CD4-positive, CD25-positive, alpha-beta regulatory T cell (primary cell): ENCODE measurements around the gene VMP1. TPM values are rescaled to one million over a fixed set of nuclear protein-coding genes. Genes with fewer than 3 reads are reported as not detected.
"Not testable (repeated sequence)": the region's sequence is repeated elsewhere in the genome, so short reads cannot be mapped to it uniquely, and the experiment has no call there.

Source experiments
- ATAC-seq, 2 donors: fragments of 150-1000 bp; cut with Tn5 transposase; one replicate each; pipeline ENCODE4 v1.10.0; 2021; ENCODE audit warnings: low read depth in 2 of 2, moderate number of reproducible peaks in 2 of 2, moderate library complexity in 1 of 2
- DNase-seq, 3 donors: peaks; one replicate each; pipeline versions ENCODE4 v3.0.0 to v3.0.0-alpha.2; 2012 to 2022; ENCODE audit warnings: mixed read lengths in 1 of 3
- H3K27ac ChIP-seq: one replicate; pipeline ENCODE4 v1.7.0; 2013; ENCODE audit warnings: mild to moderate bottlenecking, low read length; ENCODE audit not compliant: insufficient read depth, poor library complexity, severe bottlenecking
- H3K27me3 ChIP-seq: one replicate; pipeline ENCODE4 v1.7.0; 2013; ENCODE audit warnings: low read length; ENCODE audit not compliant: control insufficient read depth, insufficient read depth
- H3K36me3 ChIP-seq: one replicate; pipeline ENCODE4 v1.7.0; 2013; ENCODE audit warnings: mild to moderate bottlenecking, low read length, moderate library complexity; ENCODE audit not compliant: control insufficient read depth, insufficient read depth
- H3K4me1 ChIP-seq: 2 replicates; pipeline ENCODE4 v1.7.0; 2013; ENCODE audit warnings: mild to moderate bottlenecking, low read length; ENCODE audit not compliant: insufficient read depth, control insufficient read depth, poor library complexity, severe bottlenecking
- H3K4me3 ChIP-seq: one replicate; pipeline ENCODE4 v1.7.0; 2013; ENCODE audit warnings: low read depth, mild to moderate bottlenecking, low read length, moderate library complexity
- H3K9me3 ChIP-seq, 2 experiments: 1 replicate in 1 of 2; 2 replicates in 1 of 2; pipeline ENCODE4 v1.7.0; 2013; ENCODE audit warnings: low read length in 2 of 2, mild to moderate bottlenecking in 1 of 2, moderate library complexity in 1 of 2; ENCODE audit not compliant: control insufficient read depth in 2 of 2
- H3K27ac Mint-ChIP-seq, 3 donors: one replicate each; pipeline ENCODE4 v1.8.0; 2020 to 2022; ENCODE audit warnings: mild to moderate bottlenecking in 3 of 3, mixed read lengths in 3 of 3, moderate library complexity in 2 of 3
- H3K27me3 Mint-ChIP-seq: one replicate; pipeline ENCODE4 v1.8.0; 2022; ENCODE audit warnings: mild to moderate bottlenecking, mixed read lengths
- H3K36me3 Mint-ChIP-seq: one replicate; pipeline ENCODE4 v1.8.0; 2020; ENCODE audit warnings: mixed read lengths
- H3K4me1 Mint-ChIP-seq, 4 donors: one replicate each; pipeline ENCODE4 v1.8.0; 2020 to 2022; ENCODE audit warnings: mixed read lengths in 4 of 4, mild to moderate bottlenecking in 1 of 4
- H3K4me3 Mint-ChIP-seq, 4 donors: one replicate each; pipeline ENCODE4 v1.8.0; 2020 to 2022; ENCODE audit warnings: mild to moderate bottlenecking in 4 of 4, mixed read lengths in 4 of 4, moderate library complexity in 3 of 4
- H3K9me3 Mint-ChIP-seq, 7 donors: one replicate each; pipeline ENCODE4 v1.8.0; 2020 to 2022; ENCODE audit warnings: mixed read lengths in 7 of 7, mild to moderate bottlenecking in 3 of 7, moderate library complexity in 2 of 7
- polyA plus RNA-seq, 4 donors: library from polyadenylated mRNA; unstranded; fragments of 300-500 nt; fragmentation: Illumina TruSeq; gene quantifications; one replicate each; pipeline ENCODE4 v1.2.3, GENCODE V29; 2021
- total RNA-seq: library from RNA; stranded (reverse); gene quantifications from one replicate; pipeline ENCODE4 v1.2.3, GENCODE V29; 2022

Gene VMP1
- total and polyA plus RNA-seq, 5 donors from 2014 or later: 50.3 to 238 (median 73.4) TPM

- Histone ChIP-seq H3K9me3 (no peaks in the 10 kb centered on the region), H3K4me1 (peaks cover 81% of the 10 kb centered on the region), H3K4me3 (peak overlapping the region; percentile 52), H3K36me3 (peaks cover 9% of the 10 kb centered on the region), H3K27ac (peak overlapping the region; percentile 97), H3K27me3 (no peaks in the 10 kb centered on the region)
- ATAC-seq (no peak), DNase-seq (peak in 1 of 3 donors; percentile 45)
- peaks cover 36 to 85% (median 55%) of the 10 kb centered on the region in 4 donors for H3K4me1 Mint-ChIP-seq
- H3K9me3 Mint-ChIP-seq: no peaks in the 10 kb centered on the region
- H3K4me3 Mint-ChIP-seq: peak overlapping the region in 3 of 4 donors; percentile 46 to 94 (median 71)
- peaks cover 5% of the 10 kb centered on the region for H3K27me3 Mint-ChIP-seq
- H3K36me3 Mint-ChIP-seq: peaks cover 22% of the 10 kb centered on the region
- peak overlapping the region; percentile 86 to 99 (median 90) for H3K27ac Mint-ChIP-seq
Observed at GRCh38 chr17:59844884-59845594, 137.6 kb downstream of the VMP1 start.

GRCh38 chr17:59845595-59846393 lies 138.3 kb downstream of the VMP1 start:
- Mint-ChIP-seq H3K27ac (peak overlapping the region; percentile 86 to 99 (median 90)), H3K4me1 (peaks cover 36 to 77% (median 57%) of the 10 kb centered on the region in 4 donors), H3K4me3 (peak overlapping the region; percentile 29 to 94 (median 58)), H3K36me3 (peaks cover 14% of the 10 kb centered on the region), H3K27me3 (peaks cover 5% of the 10 kb centered on the region), H3K9me3 (no peaks in the 10 kb centered on the region)
- Histone ChIP-seq H3K27me3 (no peaks in the 10 kb centered on the region), H3K4me1 (peaks cover 76% of the 10 kb centered on the region), H3K9me3 (no peaks in the 10 kb centered on the region), H3K4me3 (peak overlapping the region; percentile 52), H3K36me3 (peaks cover 3% of the 10 kb centered on the region), H3K27ac (peak overlapping the region; percentile 97)
- ATAC-seq: no peak
- peak in 2 of 3 donors; percentile 18 to 69 for DNase-seq

- Histone ChIP-seq H3K36me3 (no peaks in the 10 kb centered on the region), H3K27me3 (no peaks in the 10 kb centered on the region), H3K9me3 (no peaks in the 10 kb centered on the region), H3K4me1 (peaks cover 76% of the 10 kb centered on the region), H3K4me3 (peak overlapping the region; percentile 52), H3K27ac (peak overlapping the region; percentile 97)
- Mint-ChIP-seq H3K9me3 (no peaks in the 10 kb centered on the region), H3K27me3 (peaks cover 5% of the 10 kb centered on the region), H3K27ac (peak overlapping the region; percentile 62 to 99 (median 90)), H3K36me3 (peaks cover 10% of the 10 kb centered on the region), H3K4me1 (peaks cover 36 to 77% (median 57%) of the 10 kb centered on the region in 4 donors), H3K4me3 (peak overlapping the region in 3 of 4 donors; percentile 50 to 94 (median 54))
- ATAC-seq (peak; percentile 44), DNase-seq (peak; percentile 35 to 74 (median 37))
Observed at GRCh38 chr17:59846394-59847165, 139.1 kb downstream of the VMP1 start.

DNA sequence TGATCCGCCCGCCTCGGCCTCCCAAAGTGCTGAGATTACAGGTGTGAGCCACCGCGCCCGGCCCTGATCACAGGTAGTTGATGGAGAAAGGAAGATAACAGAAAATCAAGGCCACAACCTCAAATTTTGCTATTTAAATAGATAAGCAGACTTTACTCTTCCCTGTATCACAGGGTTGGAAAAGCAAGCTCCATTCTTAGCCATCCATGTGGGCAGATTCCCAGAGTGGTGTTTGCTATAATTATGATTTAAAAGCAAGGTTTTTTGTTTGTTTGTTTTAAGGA lies 140.9 kb downstream of the VMP1 start:
- H3K27me3 ChIP-seq: no peaks in the 10 kb centered on the region
- H3K36me3 ChIP-seq: no peaks in the 10 kb centered on the region
- peak overlapping the region in 3 of 4 donors; percentile 10 to 81 (median 63) for H3K4me3 Mint-ChIP-seq
- peak overlapping the region; percentile 87 to 95 (median 94) for H3K27ac Mint-ChIP-seq
- H3K27me3 Mint-ChIP-seq: peaks cover 4% of the 10 kb centered on the region
- peak overlapping the region; percentile 97 for H3K27ac ChIP-seq
- no peaks in the 10 kb centered on the region for H3K36me3 Mint-ChIP-seq
- peak overlapping the region; percentile 65 for H3K4me3 ChIP-seq
- peaks cover 73% of the 10 kb centered on the region for H3K4me1 ChIP-seq
- H3K9me3 Mint-ChIP-seq: peaks cover 0 to 3% (median 0%) of the 10 kb centered on the region in 7 donors
- H3K4me1 Mint-ChIP-seq: peaks cover 42 to 77% (median 62%) of the 10 kb centered on the region in 4 donors
- ATAC-seq (no peak), DNase-seq (no peak)
- H3K9me3 ChIP-seq: no peaks in the 10 kb centered on the region

DNA sequence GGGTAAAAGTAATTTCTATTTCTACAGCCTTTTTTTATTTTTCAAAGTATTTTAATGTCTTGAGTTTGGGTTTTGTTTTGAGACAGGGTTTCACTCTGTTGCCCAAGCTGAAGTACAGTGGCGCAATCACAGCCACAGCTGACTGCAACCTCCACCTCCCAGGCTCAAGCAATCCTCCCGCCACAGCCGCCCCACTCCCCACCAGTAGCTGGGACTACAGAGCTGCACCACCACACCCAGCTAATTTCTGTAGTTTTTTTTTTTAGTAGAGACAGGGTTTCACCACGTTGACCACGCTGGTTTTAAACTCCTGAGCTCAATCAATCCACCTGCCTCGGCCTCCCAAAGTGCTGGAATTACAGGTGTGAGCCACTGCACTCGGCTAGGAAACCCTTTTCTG lies 141.3 kb downstream of the VMP1 start:
- peak overlapping the region; percentile 97 for H3K27ac ChIP-seq
- H3K4me3 Mint-ChIP-seq: peak overlapping the region; percentile 63 to 81 (median 73)

GRCh38 chr17:59850311-59850710 lies 142.9 kb downstream of the VMP1 start:
- H3K4me1 Mint-ChIP-seq: peaks cover 36 to 73% (median 56%) of the 10 kb centered on the region in 4 donors
- not testable (repeated sequence) for H3K36me3 Mint-ChIP-seq, H3K36me3 ChIP-seq, H3K4me3 ChIP-seq, H3K27ac ChIP-seq, H3K4me3 Mint-ChIP-seq, DNase-seq, H3K27me3 ChIP-seq, H3K27me3 Mint-ChIP-seq, ATAC-seq, H3K9me3 Mint-ChIP-seq, H3K27ac Mint-ChIP-seq, H3K9me3 ChIP-seq
- H3K4me1 ChIP-seq: peaks cover 62% of the 10 kb centered on the region

More for the DNA sequence above, 141.3 kb downstream of the VMP1 start:
- Mint-ChIP-seq H3K27me3 (no peaks in the 10 kb centered on the region), H3K36me3 (no peaks in the 10 kb centered on the region), H3K4me1 (peaks cover 42 to 77% (median 62%) of the 10 kb centered on the region in 4 donors), H3K27ac (peak overlapping the region; percentile 87 to 95 (median 94)), H3K9me3 (peaks cover 0 to 3% (median 0%) of the 10 kb centered on the region in 7 donors)
- peak overlapping the region; percentile 65 for H3K4me3 ChIP-seq
- H3K36me3 ChIP-seq: no peaks in the 10 kb centered on the region
- DNase-seq (peak in 1 of 3 donors; percentile 72), ATAC-seq (no peak)
- no peaks in the 10 kb centered on the region for H3K27me3 ChIP-seq
- H3K9me3 ChIP-seq: no peaks in the 10 kb centered on the region
- peaks cover 73% of the 10 kb centered on the region for H3K4me1 ChIP-seq
